GM19023 (cell line): Measurements from ENCODE around the gene MAP4.

Experiments used
- ATAC-seq: cut with Tn5 transposase; IDR thresholded peaks from one replicate; pipeline ENCODE4 v1.9.1; 2021; ENCODE audit warnings: mild to moderate bottlenecking, moderate library complexity; ENCODE audit not compliant: unreplicated experiment

Gene MAP4

DNA sequence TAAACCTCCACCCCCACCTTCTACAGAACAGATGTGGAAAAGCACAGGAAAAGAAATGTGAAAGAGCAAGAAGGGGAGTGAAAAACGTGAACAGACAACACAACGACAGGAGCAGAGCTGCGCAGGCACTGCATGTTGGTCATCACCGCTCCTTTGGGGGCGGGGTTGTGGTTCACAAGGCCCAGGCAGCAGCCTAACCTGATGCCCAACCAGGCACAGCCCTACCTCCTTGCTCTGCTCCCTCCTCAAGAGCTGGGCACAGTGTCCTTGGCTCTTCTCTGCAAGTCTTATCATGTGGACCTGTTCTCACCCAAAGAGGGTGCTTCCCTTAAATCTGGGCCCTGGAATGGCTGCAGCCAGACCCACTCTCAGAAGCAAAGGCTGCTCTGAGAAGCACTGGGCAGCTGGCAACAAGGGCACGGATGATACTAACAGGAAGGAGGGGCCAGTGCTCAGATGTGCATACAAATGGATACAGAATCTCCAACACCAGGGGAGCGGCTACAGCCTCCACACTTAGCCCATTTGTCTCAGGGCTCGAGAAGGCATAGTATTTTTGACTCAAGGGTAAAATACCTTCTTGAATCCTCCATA is 148.7 kb downstream of the MAP4 start:
- no peak for ATAC-seq

GRCh38 chr3:47865192-47865591 is 151.0 kb downstream of the MAP4 start:
- ATAC-seq, result no peak

DNA sequence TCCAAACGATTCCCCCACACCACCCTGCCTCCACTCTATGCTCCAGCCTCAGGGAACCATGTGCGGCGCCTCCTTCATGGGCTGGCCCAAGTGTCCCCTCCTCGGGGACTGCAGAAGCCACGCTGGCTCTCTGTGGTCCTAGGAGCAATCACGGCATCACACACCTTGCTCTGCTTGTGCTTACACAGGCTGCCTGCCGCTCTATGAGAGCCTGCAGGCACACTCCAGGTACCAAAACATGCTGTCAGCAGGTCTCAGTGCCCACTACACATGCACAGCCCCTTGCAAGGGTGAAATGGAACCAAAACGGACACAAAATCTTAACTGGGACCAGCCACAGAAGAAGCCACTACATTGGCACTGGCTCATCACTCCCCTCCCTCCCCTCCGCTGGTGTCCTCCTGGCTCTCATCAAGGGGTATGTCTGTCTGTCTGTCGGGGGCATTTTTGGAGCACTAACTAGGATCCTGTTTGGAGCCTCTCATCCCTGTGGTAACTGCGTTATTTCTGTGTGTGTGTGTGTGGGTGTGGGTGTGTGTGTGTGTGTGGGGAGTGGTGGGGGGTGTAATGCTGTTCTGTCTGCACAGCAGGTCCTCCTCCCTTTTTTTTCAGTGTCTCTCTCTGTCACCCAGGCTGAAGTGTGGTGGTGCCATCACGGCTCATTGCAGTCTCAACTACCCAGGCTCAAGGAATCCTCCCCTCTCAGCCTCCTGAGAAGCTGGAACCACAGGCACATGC is 152.7 kb downstream of the MAP4 start:
- ATAC-seq, result no peak

- no peak for ATAC-seq
These were observed 156.1 kb downstream of the MAP4 start for GRCh38 chr3:47859956-47860605.

DNA sequence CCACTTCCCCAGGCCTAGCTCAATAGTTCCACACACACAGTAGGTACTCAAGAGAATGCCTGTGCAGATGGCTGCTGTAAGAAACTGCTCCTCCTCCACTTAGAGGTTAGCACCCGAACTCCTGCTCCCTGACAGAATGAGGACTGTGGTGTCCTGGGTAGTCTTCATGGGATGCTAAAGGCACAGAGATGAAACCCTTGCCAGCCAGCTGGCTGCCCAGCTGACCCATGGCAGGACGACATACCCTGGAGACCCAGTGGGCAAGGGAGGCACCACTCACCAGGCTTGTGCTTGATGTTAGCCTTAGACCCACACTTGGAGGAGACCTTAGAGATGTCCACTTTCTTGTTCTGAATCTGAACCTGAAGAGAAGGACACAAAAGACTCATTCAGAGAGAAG is 159.1 kb downstream of the MAP4 start:
- no peak for ATAC-seq

DNA sequence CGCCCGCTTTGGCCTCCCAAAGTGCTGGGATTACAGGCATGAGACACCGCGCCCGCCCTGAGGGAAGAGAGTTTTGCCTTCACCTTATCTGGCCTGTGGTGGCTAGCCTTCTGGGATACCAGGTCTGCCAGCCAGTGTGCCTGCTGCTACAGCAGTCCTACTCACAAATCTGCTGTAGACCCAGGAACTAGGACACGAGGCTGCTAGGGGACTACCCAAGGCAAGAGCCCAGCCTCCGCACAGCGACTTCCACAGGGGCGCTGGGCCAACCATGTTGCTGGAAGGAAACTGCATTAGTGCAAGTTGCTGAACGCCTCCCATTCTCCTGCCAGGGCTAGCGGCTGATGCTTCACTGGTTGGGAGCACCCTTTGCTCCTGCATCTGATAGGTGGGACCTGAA is 159.5 kb downstream of the MAP4 start:
- no peak for ATAC-seq

- ATAC-seq, result no peak
These were observed 160.5 kb downstream of the MAP4 start for GRCh38 chr3:47855461-47856383.

GRCh38 chr3:47854720-47855455 is 161.3 kb downstream of the MAP4 start:
- ATAC-seq, result no peak

- no peak for ATAC-seq
These were observed 161.9 kb downstream of the MAP4 start for GRCh38 chr3:47854267-47854666.

GRCh38 chr3:47852604-47853602 is 163.3 kb downstream of the MAP4 start:
- ATAC-seq, result no peak

DNA sequence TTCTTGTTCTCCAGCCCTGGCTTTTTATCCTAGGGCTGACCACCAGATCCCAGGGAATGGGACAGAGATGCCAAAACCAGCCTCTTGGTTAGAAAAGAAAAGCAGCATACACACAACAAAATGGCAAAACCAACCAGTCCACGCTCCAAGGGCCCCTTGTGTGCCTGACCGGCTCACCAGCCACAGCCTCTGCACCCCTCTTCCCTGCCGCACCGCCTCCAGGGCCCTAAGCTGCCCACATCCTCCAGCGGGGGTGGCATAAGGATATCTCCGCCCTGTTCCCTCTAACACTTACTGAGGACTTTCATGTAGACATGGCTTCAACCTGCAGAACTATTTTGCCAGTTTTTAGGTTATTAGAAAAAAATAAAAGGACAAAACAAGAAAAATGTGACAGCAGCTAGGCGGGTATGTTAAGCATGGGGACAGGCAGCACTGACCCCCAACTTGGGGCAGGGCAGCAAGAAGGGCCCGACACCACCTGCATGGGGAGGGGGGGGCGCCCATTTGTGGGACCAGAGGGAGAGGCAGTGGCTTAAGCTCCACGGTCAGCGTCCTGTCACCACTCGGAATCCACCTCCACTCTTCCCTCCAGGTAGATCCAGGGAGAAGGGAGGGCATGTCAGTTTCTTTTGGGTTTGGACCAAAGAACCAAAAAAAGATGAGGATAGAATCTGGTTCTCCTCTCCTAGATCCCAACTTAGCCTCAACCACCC is 164.2 kb downstream of the MAP4 start:
- ATAC-seq, result no peak

GRCh38 chr3:47850564-47851410 is 165.4 kb downstream of the MAP4 start:
- no peak for ATAC-seq

GRCh38 chr3:47849699-47850563 is 166.3 kb downstream of the MAP4 start:
- no peak for ATAC-seq

DNA sequence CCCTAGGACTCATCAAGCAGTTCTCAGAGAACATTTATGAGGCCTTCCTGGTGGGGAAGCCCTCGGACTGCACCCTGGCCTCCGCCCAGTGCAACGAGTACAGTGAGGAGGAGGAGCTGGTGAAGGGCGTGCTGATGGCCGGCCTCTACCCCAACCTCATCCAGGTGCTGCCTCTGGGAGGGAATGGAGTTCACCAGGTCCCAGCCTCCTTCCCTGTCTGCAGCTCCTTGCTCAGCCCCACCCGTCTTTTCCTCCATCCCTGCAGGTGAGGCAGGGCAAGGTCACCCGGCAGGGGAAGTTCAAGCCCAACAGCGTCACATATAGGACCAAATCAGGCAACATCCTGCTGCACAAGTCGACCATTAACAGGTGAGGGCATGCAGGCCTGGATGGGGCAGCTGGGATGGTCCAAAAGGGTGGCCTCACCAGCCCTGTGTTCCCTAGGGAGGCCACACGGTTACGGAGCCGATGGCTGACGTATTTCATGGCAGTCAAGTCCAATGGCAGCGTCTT is 167.0 kb downstream of the MAP4 start:
- ATAC-seq, result no peak

DNA sequence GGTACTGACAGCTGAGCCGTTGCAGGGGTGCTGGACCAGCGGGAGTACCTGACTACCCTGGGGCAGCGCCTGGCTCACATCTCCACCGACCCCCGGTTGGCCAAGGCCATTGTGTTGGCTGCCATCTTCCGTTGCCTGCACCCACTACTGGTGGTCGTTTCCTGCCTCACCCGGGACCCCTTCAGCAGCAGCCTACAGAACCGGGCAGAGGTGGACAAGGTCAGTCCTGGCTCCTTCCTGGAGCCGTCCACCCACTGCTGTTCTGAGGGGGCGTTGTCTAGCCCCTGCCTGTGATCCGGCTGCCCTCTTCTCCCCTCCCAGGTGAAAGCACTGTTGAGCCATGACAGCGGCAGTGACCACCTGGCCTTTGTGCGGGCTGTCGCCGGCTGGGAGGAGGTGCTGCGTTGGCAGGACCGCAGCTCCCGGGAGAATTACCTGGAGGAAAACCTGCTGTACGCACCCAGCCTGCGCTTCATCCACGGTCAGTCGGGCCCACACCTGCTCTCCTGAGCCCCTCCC is 167.6 kb downstream of the MAP4 start:
- no peak for ATAC-seq

- no peak for ATAC-seq
These were observed 168.3 kb downstream of the MAP4 start for GRCh38 chr3:47847801-47848518.
